Epithelial cell of proximal tubule (primary cell): Measurements from ENCODE around the gene RBM18. TPM values are rescaled to one million over a fixed set of nuclear protein-coding genes. Genes with fewer than 3 reads are reported as not detected.

Experiments used
- DNase-seq: peaks from one replicate; pipeline ENCODE4 v3.0.0-alpha.2; 2011; ENCODE audit warnings: low read depth
- H3K4me3 ChIP-seq: 2 replicates; pipeline ENCODE4 v1.5.1; 2011; ENCODE audit warnings: low read depth, mild to moderate bottlenecking, low read length
- total RNA-seq: library from RNA; depleted of rRNA; stranded (reverse); fragments of >200 nt; gene quantifications from 2 replicates; pipeline ENCODE4 v1.2.3, GENCODE V29; 2015
- TF ChIP-seq, protein P1 (sequence below): conservative IDR thresholded peaks from 2 replicates; pipeline ENCODE4 v1.5.1; 2012; ENCODE audit warnings: low read depth, mild to moderate bottlenecking, low read length

The RBM18 gene
- total RNA-seq, 1 donor from 2014 or later = 13.9 TPM

DNA sequence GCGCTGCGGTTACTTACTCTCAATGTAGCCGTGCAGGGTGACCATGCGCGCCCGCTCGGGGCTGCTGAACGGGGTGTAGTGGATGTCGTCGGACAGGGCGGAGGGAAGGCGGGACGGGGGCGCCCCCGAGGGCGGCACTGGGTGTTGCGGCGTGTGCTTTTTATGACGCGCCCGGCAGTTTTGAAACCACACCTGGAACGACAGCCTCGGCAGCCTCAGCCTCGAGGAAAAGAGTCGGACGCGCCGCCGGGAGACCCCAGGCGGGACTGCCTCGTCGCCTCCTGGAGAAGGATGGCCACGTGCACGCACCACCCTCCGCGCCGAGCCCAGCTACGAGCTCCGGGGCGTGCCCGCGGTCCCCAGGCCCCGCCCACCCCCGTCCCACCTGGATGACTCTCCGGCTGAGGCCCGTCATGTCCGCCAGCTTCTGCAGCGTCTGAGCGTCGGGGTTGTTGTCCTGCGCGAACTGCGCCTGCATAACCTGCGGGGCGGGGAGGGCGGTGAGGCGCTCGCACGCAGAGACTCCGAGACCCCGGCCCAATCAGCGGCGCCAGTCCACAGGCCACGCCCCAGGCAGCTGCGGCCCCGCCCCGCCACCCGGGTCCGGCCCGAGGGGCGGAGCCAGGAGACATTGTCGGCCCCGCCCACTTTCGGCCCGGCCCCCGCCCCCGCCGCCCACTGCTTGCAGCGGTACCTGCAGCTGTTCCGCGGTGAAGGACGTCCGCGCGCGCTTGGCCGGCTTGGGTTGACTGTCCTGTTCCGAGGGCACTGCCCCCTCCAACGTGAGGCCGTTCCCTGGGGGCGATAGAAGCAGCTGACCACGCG lies 50.8 kb downstream of the RBM18 start:
- peak overlapping the region; percentile 41 for H3K4me3 ChIP-seq
- TF ChIP-seq, protein P1, sequence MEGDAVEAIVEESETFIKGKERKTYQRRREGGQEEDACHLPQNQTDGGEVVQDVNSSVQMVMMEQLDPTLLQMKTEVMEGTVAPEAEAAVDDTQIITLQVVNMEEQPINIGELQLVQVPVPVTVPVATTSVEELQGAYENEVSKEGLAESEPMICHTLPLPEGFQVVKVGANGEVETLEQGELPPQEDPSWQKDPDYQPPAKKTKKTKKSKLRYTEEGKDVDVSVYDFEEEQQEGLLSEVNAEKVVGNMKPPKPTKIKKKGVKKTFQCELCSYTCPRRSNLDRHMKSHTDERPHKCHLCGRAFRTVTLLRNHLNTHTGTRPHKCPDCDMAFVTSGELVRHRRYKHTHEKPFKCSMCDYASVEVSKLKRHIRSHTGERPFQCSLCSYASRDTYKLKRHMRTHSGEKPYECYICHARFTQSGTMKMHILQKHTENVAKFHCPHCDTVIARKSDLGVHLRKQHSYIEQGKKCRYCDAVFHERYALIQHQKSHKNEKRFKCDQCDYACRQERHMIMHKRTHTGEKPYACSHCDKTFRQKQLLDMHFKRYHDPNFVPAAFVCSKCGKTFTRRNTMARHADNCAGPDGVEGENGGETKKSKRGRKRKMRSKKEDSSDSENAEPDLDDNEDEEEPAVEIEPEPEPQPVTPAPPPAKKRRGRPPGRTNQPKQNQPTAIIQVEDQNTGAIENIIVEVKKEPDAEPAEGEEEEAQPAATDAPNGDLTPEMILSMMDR = no peak
- DNase-seq = no peak

DNA sequence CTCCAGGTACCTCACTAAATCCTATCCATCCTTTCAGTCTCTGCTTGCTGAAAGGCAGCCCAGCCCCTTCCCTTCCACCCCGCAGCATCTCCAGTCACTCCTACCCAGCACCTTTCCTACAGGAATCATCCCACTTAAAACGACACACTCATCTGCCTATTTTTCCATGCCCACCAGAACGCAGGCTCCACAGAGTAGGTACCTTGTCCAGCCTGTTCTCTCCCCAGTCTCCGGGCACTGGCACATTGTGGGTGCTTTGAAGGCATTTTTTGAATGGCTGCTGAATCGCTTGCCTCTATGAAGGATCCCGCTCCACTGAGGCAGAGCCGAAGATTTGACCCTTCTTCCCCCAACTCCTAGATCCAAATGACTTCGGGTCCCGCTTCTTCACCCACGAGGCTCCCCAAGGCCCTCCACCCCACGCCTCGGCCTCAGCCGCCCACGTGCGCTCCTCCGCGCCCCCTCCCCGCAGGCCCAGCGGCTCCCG lies 51.5 kb downstream of the RBM18 start:
- peak overlapping the region; percentile 41 for H3K4me3 ChIP-seq
- DNase-seq = no peak
- TF ChIP-seq, protein P1 = no peak

DNA sequence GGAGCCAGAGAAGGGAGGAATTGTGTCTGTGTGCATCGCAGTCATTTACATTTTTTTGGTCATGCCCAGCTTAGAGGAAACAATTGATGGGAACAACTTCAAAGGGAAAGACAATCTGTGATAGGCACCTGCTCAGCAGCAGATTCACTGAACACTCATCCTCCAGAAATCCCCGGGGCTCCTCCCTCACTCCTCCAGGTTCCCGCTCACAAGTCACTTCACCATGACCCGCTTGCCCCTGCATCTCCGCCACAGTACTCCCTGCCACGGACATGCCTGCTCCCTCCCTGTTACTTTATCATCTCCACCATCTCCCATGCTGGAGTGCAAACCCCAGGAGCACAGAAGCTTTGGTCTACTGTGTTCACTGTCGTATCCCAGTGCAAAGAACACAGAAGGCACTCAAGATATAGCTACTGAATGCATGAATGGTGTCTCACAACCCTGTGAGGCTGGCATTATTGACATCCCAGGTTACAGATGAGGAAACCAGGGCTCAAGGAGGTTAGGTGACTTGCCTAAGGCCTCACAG lies 52.1 kb downstream of the RBM18 start:
- TF ChIP-seq, protein P1 = no peak
- no peak overlapping the region for H3K4me3 ChIP-seq
- DNase-seq = no peak

DNA sequence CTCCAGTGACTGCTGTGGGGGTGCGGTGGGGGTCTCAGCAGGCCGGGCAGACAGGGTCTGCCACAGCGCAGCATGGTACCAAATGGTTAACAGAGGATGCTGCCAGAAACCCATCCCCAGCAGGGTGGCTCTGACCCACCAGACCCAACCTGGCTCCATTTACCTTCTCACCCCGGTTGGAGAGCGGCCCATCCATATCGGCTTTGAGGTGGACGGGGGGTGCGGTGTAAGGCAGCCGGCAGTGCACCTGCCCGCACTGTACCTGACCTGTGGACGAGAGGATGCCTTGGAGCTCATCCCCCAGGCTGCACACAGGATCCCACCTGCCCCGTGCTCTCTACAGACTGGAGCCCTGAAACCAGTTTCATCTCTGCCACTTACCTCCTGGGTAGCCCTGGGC lies 55.2 kb downstream of the RBM18 start:
- H3K4me3 ChIP-seq = no peak overlapping the region
- TF ChIP-seq, protein P1 = no peak
- DNase-seq = no peak

DNA sequence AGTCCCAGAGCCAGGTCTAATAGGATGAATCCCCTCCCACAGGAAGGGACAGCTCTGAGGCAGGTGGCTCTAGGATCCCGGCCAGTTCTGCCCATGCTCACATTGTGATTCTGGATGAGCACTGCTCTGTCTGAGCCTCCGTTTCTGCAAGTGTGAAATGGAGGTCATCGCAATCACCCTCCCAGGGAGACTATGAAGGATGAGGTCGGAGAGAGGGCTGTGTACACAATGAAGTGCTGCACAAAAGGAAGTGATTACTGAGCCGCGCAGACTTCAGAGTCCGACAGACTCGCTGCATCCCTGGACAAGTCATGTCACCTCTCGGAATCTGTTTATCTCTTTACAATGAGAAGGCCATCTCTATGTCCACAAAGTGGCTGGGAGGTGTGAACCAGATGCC lies 57.5 kb downstream of the RBM18 start:
- TF ChIP-seq, protein P1 = no peak
- H3K4me3 ChIP-seq = no peak overlapping the region
- no peak for DNase-seq

DNA sequence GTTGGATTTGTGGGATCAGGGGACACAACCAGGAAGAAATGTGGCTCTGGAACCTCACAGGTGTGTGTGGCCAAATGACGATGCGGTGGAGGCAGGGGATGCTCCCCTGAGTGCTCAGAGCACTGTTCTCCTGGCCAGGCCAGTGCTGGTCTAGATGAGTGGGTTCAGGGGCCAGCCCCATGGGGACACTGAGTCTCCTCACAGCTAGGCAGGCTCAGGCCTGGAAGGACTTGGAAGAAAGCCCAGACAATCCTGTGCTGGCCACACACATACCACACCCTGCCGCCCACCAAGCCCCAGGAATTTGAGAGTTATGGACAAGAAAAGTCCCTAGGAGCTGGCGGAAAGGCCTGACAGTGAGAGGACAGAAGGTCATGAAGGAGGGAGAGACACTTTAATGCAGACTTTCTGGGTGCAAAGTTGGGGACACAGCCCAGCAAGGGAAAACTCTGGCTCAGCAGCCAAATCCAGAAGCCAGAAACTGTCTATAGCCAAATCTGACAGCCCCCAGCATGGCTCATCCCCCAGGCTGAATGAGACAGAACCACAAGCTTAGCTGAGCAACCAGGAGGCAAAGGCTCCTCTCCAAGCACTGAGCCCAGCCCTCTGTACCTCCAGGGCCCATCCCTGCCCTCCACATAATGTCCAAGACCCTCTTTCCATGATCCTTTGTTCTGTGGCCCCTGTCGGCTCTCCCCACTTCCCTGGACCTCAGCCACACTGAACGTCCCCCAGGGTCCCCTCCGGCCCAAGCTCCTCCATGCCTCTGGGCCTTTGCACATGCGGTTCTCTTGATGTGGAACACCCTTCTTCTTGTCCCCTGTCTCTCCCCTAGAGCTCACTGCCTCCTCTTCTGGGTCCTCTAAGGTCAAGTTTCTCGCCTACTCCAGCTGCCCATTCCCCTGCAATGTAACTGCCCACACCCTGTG lies 58.3 kb downstream of the RBM18 start:
- no peak for DNase-seq
- TF ChIP-seq, protein P1 = no peak
- no peak overlapping the region for H3K4me3 ChIP-seq
